Lung microvascular endothelial cell (primary cell): ENCODE measurements around the gene PIK3CA. TPM values are rescaled to one million over a fixed set of nuclear protein-coding genes. Genes with fewer than 3 reads are reported as not detected.
A peak's percentile ranks its signal among the peaks of the same experiment; 100 is the strongest.
"Not testable (repeated sequence)": the region's sequence is repeated elsewhere in the genome, so short reads cannot be mapped to it uniquely, and the experiment has no call there.

Source experiments
- DNase-seq, 2 donors: peaks; one replicate each; pipeline versions ENCODE4 v3.0.0 to v3.0.0-alpha.2; 2010; ENCODE audit warnings: low read depth in 2 of 2
- total RNA-seq: library from RNA; depleted of rRNA; stranded (reverse); fragments of >200 nt; gene quantifications from 2 replicates; pipeline ENCODE4 v1.2.1, GENCODE V29; 2014

PIK3CA gene
- total RNA-seq: 18.7 and 23.2 TPM in 2 replicates

GRCh38 chr3:179147873-179148615 is at the start of gene PIK3CA:
PIK3CA (plus strand) TSS chr3:179148357; CDS start chr3:179198826, 50,469 bp downstream.
- DNase-seq: peak; percentile 98 to 99

GRCh38 chr3:179098388-179099077 is 49.6 kb upstream of the PIK3CA start:
- DNase-seq: peak in 1 of 2 donors; percentile 32

- DNase-seq: peak in 1 of 2 donors; percentile 11
Observed at GRCh38 chr3:179100652-179101051, 47.5 kb upstream of the PIK3CA start.

- no peak for DNase-seq
Observed at GRCh38 chr3:179105881-179106280, 42.3 kb upstream of the PIK3CA start.

GRCh38 chr3:179107617-179108016 is 40.5 kb upstream of the PIK3CA start:
- DNase-seq: peak in 1 of 2 donors; percentile 8

- DNase-seq: peak in 1 of 2 donors; percentile 65
Observed at GRCh38 chr3:179108086-179108485, 40.1 kb upstream of the PIK3CA start.

- DNase-seq: no peak
Observed at GRCh38 chr3:179113903-179114302, 34.3 kb upstream of the PIK3CA start.

GRCh38 chr3:179115444-179115843 is 32.7 kb upstream of the PIK3CA start:
- DNase-seq: peak in 1 of 2 donors; percentile 60

- DNase-seq: no peak
Observed at GRCh38 chr3:179116816-179117215, 31.3 kb upstream of the PIK3CA start.

- DNase-seq: not testable (repeated sequence)
Observed at GRCh38 chr3:179132191-179132890, 15.8 kb upstream of the PIK3CA start.

GRCh38 chr3:179133575-179133974 is 14.6 kb upstream of the PIK3CA start:
- DNase-seq: no peak

GRCh38 chr3:179136195-179136594 is 12.0 kb upstream of the PIK3CA start:
- DNase-seq: no peak

GRCh38 chr3:179141890-179142289 is 6.3 kb upstream of the PIK3CA start:
- DNase-seq: no peak

GRCh38 chr3:179146911-179147513 is 1.1 kb upstream of the PIK3CA start:
- peak; percentile 71 to 80 for DNase-seq

GRCh38 chr3:179147514-179147872 is 664 bp upstream of the PIK3CA start:
- no peak for DNase-seq

GRCh38 chr3:179148616-179149405 is 654 bp downstream of the PIK3CA start:
- DNase-seq: peak in 1 of 2 donors; percentile 60

GRCh38 chr3:179149406-179149867 is 1.3 kb downstream of the PIK3CA start:
- DNase-seq: peak; percentile 31 to 42

GRCh38 chr3:179149951-179150350 is 1.8 kb downstream of the PIK3CA start:
- DNase-seq: peak in 1 of 2 donors; percentile 7

GRCh38 chr3:179150610-179151009 is 2.5 kb downstream of the PIK3CA start:
- DNase-seq: no peak

GRCh38 chr3:179151474-179151873 is 3.3 kb downstream of the PIK3CA start:
- DNase-seq: no peak

- DNase-seq: no peak
Observed at GRCh38 chr3:179156170-179156569, 8.0 kb downstream of the PIK3CA start.
